Myocyte (in vitro differentiated cells): ENCODE measurements around the gene LHFPL3. TPM values are rescaled to one million over a fixed set of nuclear protein-coding genes. Genes with fewer than 3 reads are reported as not detected.
"Not testable (repeated sequence)": the region's sequence is repeated elsewhere in the genome, so short reads cannot be mapped to it uniquely, and the experiment has no call there.

Experiments used
- DNase-seq: peaks from one replicate; pipeline ENCODE4 v3.0.0-alpha.2; 2012; ENCODE audit warnings: low read depth
- total RNA-seq: library from RNA; depleted of rRNA; stranded (reverse); fragments of >200 nt; gene quantifications from 2 replicates; pipeline ENCODE4 v1.2.3, GENCODE V29; 2014

LHFPL3 gene
- total RNA-seq, 1 donor from 2014 or later = not detected

DNA sequence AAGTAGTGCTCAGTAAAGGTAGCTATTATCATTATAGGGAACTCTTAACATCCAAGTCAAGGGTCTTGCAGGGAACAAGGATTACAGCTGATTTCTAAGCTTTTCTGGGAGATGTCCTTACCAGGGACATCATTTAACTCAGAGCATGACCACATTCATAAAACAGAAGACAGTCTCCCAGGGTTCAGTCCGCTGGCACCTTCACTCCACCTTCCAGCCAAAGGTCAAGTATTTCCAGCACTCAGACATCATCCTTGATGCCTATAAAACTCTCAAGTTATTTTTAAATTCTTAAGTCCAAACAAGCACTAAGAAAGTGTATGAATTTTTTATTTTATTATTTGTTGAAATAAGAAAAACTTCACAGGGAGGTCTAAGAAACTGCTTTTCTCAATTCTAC, 565.9 kb downstream of the LHFPL3 start:
- no peak for DNase-seq

DNA sequence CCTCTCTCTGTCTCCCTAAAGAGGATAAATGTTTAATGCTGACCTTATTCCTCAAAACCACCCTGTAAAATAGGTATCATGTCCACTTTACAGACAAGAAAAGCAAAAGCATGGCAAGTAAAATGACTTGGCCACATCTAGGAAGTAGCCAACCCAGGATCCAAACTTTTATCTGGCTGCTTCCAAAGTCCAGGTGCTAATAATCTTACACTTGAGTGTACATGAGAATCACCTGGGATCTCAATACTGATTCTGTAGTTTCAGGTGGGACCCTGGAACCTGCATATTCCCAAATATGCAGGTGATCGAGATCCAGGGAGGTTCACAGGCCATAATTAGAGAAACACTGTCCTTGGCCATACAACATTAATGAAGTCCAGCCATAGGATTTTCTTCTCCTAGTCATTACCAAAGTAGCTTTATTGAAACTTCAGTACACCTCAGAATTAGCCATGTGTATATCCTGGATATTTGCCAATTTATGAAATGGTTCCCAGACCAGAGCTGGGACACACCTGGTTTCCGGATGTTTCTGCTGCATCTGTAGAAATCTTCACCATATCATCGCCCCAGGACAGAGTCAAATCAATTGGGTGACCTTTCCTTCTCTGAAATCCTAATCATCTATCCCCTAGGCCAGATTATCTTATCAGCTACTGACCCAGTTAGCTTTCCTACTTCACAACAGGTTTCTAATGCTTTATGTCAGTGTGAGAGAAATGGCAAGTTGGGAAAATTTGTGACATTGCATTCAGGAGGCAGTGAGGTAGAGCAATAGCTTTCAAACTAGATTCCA, 566.5 kb downstream of the LHFPL3 start:
- DNase-seq = no peak

DNA sequence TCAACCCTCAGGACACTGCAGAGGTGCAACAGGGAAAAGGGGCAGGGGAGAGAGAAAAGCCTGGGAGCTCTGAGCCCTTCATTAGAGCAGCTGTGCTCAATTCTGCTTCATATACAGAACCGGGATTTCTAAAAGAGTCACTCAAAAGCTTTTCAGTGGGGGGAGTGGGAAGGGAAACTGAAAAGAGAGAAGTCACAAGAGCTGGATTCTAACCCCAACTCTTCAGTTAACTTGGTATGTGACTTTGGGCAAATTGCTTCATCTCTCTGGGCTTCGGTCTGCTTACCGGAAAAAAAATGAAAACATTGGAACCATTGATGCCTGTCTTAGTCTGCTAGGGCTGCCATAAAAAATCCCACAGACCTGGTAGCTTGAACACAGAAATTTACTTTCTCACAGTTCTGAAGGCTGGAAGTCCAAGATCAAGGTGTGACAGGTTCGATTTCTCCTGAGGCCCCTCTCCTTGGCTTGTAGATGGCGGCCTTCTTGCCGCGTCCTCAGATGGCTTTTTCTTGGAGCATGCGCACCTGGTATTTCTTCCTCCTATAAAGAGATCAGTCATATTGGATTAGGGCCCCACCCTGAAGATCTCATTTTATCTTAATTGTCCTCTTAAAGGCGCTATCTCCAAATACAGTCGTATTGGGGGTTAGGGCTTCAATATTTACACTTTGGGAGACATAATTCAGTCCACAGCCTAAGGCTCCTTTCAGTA, 567.3 kb downstream of the LHFPL3 start:
- no peak for DNase-seq

DNA sequence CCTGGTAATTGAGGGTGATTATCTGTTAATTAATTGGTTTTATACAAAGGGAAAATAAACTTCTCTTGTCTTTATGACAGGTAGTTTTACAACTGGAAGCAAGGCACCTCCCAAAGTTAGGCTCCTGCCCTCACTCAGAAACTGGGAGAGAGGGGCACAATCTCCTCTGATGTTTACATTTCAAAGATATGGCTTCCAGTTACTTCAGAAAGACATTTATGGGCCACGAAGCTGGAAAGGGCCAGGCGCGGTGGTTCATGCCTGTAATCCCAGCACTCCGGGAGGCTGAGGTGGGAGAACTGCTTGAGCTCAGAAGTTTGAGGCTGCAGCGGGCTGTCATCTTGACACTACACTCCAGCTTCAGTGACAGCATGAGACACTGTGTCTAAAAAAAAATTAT, 570.0 kb downstream of the LHFPL3 start:
- no peak for DNase-seq

DNA sequence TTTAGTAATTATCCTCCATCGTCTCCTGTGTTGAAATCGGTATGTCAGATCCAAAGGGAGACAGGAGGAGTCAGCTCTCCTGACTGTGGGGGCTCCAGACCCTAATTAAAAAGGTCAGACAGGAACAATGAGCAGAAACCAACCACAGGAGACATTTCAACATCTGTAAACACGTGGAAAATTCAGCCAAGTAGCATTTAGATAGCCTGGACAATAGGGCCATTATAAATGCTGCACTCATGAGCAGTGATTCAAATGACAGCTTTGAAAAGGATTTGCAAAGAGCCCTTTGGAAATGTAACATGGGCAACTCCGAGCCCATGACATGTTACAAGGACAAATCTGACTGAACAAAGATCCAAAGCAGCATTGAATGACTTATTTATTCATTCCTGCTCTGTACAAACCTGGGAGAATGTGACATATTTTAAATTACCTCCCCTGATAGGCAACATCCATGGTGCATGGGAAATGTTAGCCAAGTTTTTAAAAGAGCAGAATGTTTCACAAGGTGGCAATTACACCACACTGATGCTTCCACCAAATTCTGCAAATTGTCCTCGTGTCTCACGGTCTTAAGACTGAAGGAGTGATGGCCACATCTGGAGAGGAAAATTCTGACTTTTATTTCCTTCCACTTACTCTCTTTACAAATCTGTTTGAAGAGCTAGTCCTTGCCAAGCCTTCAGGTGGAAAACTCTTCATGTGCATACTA, 572.3 kb downstream of the LHFPL3 start:
- DNase-seq = no peak

DNA sequence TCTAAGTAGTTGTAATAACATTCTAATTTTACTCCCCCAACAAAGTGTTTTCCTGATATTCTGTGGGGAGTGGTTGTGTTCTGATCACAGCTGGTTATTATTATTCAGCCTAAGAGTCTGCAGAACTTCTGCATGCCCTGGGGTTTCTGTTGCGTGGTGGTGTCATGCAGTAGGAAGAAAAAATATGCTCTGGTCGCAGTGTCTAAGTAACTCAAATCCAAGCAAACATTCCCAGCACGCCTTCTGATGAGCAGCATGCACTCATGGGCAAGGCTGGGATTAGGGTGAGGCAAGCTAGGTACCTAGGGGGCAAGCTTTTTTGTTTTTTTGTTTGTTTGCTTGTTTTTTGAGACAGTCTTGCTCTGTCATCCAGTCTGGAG, 572.8 kb downstream of the LHFPL3 start:
- no peak for DNase-seq

DNA sequence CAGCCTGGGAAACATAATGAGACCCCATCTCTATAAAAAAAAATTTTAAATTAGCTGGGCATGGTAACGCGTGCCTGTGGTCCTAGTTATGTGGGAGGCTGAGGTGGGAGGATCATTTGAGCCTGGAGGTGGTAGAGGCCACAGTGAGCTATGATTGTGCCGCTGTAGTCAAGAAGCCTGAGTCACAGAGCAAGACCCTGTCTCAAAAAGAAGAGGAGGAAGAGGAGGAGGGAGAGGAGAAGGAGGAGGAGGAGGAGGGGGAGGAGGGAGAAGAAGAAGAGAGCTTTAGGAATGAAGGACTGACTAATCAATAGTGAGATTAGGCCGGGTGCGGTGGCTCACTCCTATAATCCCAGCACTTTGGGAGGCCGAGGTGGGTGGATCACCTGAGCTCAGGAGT, 573.8 kb downstream of the LHFPL3 start:
- DNase-seq = no peak

DNA sequence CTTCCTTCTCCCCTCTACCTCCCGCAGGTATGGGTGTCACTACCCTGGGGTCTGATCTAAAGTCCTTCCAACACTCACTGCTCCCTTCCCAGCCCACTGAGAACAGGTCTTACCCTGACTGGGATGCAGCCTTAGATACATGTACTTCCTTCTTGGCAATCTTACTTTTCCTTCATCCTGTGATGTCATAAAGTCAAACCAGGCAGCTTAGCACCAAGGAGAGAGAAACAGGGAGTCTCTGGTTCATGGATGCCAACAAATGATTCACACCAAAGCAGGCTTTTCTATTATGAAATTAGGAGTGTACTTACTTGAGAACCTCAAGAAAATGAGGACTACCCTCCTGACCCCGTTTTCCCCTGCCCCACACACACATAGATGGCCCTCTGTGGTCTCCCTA, 574.6 kb downstream of the LHFPL3 start:
- no peak for DNase-seq

DNA sequence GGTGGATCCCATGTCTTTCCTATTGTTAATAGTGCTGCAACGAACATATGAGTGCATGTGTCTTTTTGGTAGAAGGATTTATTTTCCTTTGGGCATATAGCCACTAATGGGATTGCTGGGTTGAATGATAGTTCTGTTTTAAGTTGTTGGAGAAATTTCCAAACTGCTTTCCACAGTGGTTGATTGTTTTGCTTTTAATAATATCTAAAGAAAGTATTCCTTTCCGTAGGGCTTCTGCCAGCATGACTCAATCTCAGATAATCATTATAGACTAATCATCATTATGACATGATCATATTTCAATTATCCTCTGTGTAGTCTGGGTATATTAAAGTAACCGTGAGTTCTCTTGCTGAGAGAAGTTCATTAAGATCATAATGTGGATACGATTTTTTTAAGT, 575.4 kb downstream of the LHFPL3 start:
- DNase-seq = no peak

DNA sequence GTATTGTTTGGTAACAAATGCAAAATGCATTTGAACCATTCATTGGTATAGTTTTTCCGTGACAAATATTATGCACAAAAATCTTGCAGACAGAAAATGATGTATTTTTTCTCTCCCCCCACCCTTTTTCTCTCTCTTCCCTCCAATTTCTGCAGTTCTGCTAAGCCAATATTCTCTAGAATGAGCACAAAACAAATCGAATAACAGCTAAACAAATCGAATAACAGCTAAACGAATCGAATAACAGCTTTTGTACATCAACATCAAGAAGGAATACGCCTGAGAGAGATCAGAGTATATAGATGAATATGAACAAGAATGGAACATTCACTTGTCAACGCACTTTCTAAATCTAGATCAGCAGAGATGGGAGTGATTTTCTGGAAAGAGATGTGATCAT, 577.6 kb downstream of the LHFPL3 start:
- no peak for DNase-seq

DNA sequence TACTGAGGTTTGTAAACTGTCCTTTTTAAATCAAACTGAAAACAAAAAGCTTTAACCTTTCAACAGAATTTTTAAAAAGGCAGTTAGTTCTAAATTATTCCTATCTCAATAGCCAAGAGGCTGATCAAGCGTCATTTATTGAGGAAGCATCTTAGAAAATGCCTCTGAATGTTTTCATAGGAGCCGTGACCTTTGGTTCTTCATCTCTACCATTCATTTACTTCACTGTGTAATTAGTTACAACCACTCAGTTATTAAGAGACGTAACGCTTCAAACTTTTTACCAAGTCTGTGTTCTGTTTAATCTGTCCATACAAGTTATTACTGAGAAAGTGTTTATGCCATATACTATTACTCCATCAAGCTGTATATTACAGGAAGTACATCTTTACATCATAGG, 578.2 kb downstream of the LHFPL3 start:
- DNase-seq = no peak

DNA sequence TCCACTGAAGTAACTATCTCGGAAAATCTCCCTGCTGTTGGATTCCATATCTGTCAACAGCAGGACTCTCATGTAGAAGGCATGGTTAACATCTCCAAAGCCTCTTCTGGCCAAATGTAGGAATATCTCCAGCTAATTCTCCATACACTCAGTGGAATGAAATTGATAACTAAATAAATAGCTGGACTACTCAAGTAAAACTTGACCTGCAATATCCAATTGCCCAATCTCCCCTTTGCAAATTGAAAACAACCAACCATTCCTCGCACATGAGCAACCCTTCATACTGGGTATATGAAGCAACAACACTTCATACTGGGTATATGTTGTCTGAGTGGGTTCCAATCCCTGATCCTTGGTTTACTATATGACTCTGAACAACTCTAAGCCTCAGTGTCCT, 580.2 kb downstream of the LHFPL3 start:
- peak; percentile 32 for DNase-seq

DNA sequence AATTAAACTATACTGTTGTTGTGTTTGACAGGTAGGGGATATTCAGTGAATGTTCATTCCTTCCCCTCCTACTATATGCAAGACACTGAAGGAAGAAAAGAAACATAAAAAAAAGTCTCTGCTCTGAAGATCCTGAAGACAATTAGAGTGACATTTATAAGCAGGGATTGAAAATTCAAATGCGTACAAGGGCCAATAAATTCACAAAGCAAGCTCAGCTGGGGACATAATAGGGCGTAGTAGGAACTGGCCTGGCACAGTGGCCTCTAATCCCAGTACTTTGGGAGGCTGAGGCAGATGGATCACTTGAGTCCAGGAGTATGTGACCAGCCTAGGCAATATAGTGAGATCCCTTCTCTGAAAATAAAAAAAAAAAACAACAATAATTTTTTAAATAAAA, 580.7 kb downstream of the LHFPL3 start:
- DNase-seq = no peak

DNA sequence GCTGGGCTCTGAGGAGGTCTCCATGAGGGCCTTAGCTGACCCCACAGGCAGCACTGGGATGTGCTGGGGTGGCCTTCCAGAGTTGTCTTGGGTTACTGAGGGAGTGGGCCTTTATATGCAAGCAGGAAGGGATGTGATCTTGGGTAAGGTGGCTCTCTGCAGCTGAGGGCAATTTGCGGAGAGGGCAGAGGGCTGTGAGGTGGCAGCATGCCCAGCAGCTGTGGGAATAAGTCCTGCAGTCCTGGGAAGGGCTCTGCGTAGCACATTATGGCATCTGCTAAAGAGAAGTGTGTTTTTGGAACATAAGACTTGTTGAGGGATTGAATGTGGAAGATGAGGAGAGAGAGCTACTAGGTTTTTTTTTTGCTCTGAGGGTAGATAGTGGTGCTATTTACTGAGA, 586.0 kb downstream of the LHFPL3 start:
- DNase-seq = peak; percentile 87

DNA sequence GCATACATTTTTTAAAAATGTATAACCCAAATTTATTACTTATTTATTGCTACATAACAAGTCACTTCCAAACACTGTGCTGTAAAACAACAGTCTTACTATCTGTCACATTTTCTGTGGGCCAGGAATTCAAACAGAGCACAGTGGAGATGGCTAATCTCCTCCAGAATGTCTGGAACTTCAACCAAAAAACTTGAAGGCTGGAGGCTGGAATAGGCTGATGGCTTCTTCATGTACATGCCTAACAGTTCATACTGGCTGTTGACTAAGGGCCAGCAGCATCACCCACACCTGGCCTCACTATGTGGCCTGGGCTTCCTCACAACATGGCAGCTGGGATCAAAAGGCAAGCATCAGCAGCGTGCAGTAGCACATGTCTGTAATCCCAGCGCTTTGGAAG, 593.2 kb downstream of the LHFPL3 start:
- no peak for DNase-seq

DNA sequence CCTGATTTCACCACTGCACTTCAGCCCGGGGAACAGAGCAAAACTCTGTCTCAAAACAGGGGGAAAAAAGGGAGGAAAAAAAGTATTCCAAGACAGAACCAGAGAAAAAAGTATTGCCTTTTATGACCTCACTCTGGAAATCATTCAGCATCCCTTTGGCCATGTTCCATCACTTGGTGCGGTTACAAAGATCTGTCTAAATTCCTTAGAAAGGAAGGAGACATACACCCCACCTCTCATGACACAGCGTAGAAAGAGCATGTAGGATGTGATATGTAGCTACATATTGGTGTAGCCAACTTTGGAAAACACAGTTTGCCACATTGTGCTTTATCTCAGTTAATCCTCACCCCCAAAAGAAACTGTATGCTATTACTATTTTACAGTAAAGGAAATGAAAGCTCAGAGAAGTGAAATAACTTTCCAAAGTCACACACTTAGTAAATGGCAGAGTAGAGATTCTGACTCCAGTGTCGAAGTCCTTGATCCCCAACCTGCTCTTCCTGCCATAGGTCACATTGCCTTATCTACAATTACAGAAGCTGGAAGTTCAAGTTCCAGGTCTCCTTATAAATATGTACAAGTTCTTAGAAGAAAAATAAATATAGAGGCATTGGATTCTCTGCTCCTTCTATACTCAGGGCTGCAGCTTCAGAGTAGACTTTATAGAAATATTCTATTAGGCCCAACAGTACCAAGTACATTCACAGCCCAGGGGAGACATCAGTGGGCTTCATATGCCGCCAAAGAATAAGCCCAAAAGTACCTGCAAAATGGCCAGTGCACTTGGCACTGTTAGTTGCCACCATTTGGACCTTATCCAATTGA, 594.0 kb downstream of the LHFPL3 start:
- no peak for DNase-seq

DNA sequence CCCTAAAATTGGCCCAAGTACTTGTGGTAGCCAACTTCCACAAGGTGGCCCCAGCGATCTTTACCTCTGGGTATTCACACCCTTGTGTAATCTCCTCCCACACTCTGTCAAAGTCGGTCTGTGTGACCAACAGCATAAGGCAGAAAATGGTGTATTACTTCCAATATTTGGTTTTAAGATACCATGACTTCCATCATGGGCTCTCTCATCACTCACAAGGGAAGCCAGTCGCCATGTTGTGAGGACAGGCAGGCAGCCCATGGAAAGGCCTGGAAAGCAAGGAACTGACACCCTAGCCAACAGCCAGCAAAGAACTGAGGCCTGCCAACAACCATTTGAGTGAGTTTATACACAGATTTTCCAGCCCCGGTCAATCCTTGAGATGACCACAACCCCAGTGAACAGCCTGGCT, 594.6 kb downstream of the LHFPL3 start:
- peak; percentile 90 for DNase-seq

DNA sequence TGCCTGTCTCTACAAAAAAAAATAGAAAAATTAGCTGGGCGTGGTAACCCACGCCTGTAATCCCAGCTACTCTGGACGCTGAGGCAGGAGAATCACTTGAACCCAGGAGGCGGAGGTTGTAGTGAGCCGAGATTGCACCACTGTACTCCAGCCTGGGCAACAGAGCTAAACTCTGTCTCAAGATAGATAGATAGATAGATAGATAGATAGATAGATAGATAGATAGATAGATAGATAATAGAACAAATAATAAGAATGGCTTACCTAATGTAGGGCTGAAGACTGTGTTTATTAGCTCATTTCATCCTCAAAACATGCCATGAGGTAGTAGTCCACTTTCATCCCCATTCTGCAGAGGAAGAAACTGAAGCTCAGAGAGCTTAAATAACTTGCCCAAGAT, 597.8 kb downstream of the LHFPL3 start:
- DNase-seq = not testable (repeated sequence)

DNA sequence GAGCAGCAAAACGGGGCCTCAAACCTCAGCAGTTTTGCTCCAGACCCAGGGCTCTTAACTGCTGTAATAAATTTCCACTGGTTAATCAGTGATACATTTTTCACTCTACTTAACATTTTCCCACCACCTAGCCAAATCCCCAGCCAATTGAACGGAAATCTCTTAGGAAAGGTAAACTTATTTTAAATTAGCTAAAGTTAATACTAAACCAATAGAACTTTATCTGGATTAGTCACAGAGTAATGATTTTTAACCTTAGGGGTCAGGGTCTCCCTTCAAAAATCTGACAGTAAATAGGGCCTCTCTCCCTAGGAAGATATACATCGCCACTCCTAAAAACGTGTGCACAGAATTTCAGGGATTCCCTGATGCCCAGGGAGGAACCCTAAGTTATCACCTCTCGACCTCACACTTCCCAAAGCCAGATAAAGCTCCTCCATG, 598.2 kb downstream of the LHFPL3 start:
- DNase-seq = no peak

DNA sequence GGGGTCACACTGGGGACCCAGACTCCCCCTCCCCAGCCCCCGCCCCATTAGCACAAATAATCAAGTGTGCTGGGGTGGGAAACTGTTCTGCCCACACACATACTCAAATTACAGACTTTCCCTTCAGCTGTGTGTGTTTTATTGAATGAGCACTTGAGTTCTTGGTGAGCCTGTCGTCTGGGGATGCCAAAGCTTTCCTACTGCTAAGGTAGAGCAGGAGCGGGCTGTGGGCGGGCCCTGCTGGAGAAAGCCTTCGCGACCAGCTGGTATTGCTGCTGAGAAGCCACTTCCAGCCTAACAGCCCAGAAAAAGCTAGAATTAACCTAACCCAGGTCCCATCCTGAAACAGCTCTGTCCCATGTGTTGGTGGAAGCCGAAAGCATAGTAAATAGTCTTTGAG, 598.7 kb downstream of the LHFPL3 start:
- no peak for DNase-seq

DNA sequence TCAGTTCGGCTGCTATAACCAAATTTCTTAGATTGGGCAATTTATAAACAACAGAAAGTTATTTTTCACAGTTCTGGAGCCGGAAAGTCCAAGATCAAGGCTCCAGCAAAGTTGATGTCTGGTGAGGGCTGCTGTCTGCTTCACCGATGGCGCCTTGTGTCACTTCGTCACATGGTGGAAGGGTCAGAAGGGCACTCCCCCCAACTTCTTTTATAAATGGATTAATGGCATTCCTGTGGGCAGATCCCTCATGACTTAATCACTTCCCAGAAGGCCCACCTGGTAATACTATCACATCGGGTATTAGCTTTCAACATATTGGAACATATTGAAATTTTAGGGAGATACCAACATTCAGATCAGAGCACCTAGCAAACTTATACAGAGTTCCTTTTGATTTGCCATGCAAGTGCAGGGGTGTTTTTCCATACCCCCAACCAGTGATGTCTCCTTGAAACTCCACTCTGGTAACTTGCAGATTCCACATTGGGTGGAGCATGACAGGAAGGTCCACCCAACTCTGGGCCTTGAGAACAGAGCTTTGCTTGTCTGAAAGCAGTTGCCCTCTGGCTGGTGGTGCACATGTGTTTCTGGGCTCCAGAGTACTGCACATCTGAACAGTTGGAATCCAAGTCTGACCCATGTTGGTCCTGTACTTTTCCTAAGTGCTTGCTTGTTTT, 600.5 kb downstream of the LHFPL3 start:
- DNase-seq = no peak
